ENCODE measurements around the gene CTSZ. TPM values are rescaled to one million over a fixed set of nuclear protein-coding genes. Genes with fewer than 3 reads are reported as not detected.
A peak's percentile ranks its signal among the peaks of the same experiment; 100 is the strongest.

The CTSZ gene
- total RNA-seq, 1 donor from 2014 or later = 17.2 TPM

DNA sequence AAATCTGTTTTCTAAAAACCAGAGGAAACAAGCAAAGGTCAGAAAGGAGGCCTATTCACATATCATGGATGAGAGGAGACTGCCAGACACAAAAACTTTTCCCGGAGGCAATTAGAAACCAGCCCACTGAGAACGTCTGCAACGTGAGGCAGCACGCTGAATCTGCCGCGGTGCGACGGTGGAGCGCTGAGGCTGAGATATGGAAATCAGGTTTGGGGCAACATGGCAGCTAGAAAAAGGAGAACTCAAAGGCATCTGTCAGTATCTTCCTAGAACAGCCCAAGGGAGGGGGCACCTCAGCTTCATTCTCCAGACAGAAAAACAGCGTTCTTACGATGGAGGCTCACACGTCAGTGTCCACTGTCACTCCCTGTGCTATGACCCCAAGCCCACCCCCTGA lies 30.3 kb upstream of the CTSZ start:
- Mint-ChIP-seq H3K9me3 (ENCODE audit: unreplicated experiment) (no peaks in the 10 kb centered on the region), H3K27me3 (ENCODE audit: unreplicated experiment) (no peaks in the 10 kb centered on the region), H3K4me3 (ENCODE audit: unreplicated experiment) (no peak overlapping the region), H3K27ac (ENCODE audit: unreplicated experiment) (no peak overlapping the region), H3K4me1 (ENCODE audit: unreplicated experiment) (peaks cover 37% of the 10 kb centered on the region), H3K36me3 (ENCODE audit: unreplicated experiment) (peaks cover 30% of the 10 kb centered on the region)
- no peak for DNase-seq (ENCODE audit: extremely low spot score, unreplicated experiment)
- TF ChIP-seq, protein P1, sequence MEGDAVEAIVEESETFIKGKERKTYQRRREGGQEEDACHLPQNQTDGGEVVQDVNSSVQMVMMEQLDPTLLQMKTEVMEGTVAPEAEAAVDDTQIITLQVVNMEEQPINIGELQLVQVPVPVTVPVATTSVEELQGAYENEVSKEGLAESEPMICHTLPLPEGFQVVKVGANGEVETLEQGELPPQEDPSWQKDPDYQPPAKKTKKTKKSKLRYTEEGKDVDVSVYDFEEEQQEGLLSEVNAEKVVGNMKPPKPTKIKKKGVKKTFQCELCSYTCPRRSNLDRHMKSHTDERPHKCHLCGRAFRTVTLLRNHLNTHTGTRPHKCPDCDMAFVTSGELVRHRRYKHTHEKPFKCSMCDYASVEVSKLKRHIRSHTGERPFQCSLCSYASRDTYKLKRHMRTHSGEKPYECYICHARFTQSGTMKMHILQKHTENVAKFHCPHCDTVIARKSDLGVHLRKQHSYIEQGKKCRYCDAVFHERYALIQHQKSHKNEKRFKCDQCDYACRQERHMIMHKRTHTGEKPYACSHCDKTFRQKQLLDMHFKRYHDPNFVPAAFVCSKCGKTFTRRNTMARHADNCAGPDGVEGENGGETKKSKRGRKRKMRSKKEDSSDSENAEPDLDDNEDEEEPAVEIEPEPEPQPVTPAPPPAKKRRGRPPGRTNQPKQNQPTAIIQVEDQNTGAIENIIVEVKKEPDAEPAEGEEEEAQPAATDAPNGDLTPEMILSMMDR (IDR thresholded peaks at IDR 0.05) = no peak

GRCh38 chr20:59035381-59035780 lies 28.3 kb upstream of the CTSZ start:
- Mint-ChIP-seq H3K4me1 (ENCODE audit: unreplicated experiment) (peaks cover 34% of the 10 kb centered on the region), H3K27me3 (ENCODE audit: unreplicated experiment) (no peaks in the 10 kb centered on the region), H3K9me3 (ENCODE audit: unreplicated experiment) (no peaks in the 10 kb centered on the region), H3K4me3 (ENCODE audit: unreplicated experiment) (no peak overlapping the region), H3K36me3 (ENCODE audit: unreplicated experiment) (peaks cover 35% of the 10 kb centered on the region), H3K27ac (ENCODE audit: unreplicated experiment) (no peak overlapping the region)
- TF ChIP-seq, protein P1 (IDR thresholded peaks at IDR 0.05) = no peak
- DNase-seq (ENCODE audit: extremely low spot score, unreplicated experiment) = no peak

DNA sequence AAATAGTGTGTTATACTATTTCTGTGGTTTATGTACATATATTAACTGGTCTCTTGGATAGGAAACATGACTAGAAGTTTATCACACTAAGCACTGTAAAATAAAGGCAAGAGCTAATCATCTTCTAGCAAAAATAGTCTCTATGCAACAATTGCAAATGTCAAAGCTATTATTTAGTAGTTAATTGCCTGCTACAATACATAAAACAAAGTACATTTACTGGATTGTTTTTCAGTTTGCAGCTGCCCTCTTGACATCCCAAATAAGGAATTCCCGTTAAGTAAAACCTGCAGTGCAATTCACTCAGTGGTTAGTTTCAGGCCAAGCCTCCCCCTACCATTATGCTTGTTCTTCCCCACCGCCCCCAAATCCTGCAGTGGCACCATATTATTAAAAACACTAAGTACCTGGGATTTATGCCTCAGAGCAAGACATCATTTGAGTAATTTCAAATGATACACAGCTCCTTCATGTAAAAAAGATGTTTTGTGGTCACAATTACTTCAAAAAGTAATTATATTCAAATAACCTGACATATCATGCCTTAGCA lies 26.6 kb upstream of the CTSZ start:
- TF ChIP-seq, protein P1 (IDR thresholded peaks at IDR 0.05) = no peak
- H3K36me3 Mint-ChIP-seq (ENCODE audit: unreplicated experiment) = peaks cover 46% of the 10 kb centered on the region

GRCh38 chr20:59033093-59033492 lies 26.0 kb upstream of the CTSZ start:
- peak overlapping the region; percentile 94 for H3K4me3 Mint-ChIP-seq (ENCODE audit: unreplicated experiment)
- H3K27me3 Mint-ChIP-seq (ENCODE audit: unreplicated experiment) = no peaks in the 10 kb centered on the region
- peaks cover 47% of the 10 kb centered on the region for H3K36me3 Mint-ChIP-seq (ENCODE audit: unreplicated experiment)

More for the DNA sequence above, 26.6 kb upstream of the CTSZ start:
- peaks cover 41% of the 10 kb centered on the region for H3K4me1 Mint-ChIP-seq (ENCODE audit: unreplicated experiment)
- no peak overlapping the region for H3K27ac Mint-ChIP-seq (ENCODE audit: unreplicated experiment)
- H3K9me3 Mint-ChIP-seq (ENCODE audit: unreplicated experiment) = no peaks in the 10 kb centered on the region
- H3K27me3 Mint-ChIP-seq (ENCODE audit: unreplicated experiment) = no peaks in the 10 kb centered on the region
- peak overlapping the region; percentile 29 for H3K4me3 Mint-ChIP-seq (ENCODE audit: unreplicated experiment)
- DNase-seq (ENCODE audit: extremely low spot score, unreplicated experiment) = no peak

GRCh38 chr20:59032713-59033059 lies 25.6 kb upstream of the CTSZ start:
- H3K36me3 Mint-ChIP-seq (ENCODE audit: unreplicated experiment) = peaks cover 46% of the 10 kb centered on the region
- H3K4me3 Mint-ChIP-seq (ENCODE audit: unreplicated experiment) = peak overlapping the region; percentile 94
- TF ChIP-seq, protein P1 (IDR thresholded peaks at IDR 0.05) = peak; percentile 32
- H3K27me3 Mint-ChIP-seq (ENCODE audit: unreplicated experiment) = no peaks in the 10 kb centered on the region
- DNase-seq (ENCODE audit: extremely low spot score, unreplicated experiment) = no peak
- H3K27ac Mint-ChIP-seq (ENCODE audit: unreplicated experiment) = peak overlapping the region; percentile 92
- H3K4me1 Mint-ChIP-seq (ENCODE audit: unreplicated experiment) = peaks cover 51% of the 10 kb centered on the region
- H3K9me3 Mint-ChIP-seq (ENCODE audit: unreplicated experiment) = no peaks in the 10 kb centered on the region

More at GRCh38 chr20:59033093-59033492, 26.0 kb upstream of the CTSZ start:
- no peaks in the 10 kb centered on the region for H3K9me3 Mint-ChIP-seq (ENCODE audit: unreplicated experiment)
- DNase-seq (ENCODE audit: extremely low spot score, unreplicated experiment) = no peak
- TF ChIP-seq, protein P1 (IDR thresholded peaks at IDR 0.05) = no peak
- peak overlapping the region; percentile 92 for H3K27ac Mint-ChIP-seq (ENCODE audit: unreplicated experiment)
- H3K4me1 Mint-ChIP-seq (ENCODE audit: unreplicated experiment) = peaks cover 47% of the 10 kb centered on the region
